ENCODE data around the gene GRIPAP1.

Gene GRIPAP1

GRCh38 chrX:48992341-48992740 is 9.7 kb downstream of the GRIPAP1 start:
- ATAC-seq, result no peak

DNA sequence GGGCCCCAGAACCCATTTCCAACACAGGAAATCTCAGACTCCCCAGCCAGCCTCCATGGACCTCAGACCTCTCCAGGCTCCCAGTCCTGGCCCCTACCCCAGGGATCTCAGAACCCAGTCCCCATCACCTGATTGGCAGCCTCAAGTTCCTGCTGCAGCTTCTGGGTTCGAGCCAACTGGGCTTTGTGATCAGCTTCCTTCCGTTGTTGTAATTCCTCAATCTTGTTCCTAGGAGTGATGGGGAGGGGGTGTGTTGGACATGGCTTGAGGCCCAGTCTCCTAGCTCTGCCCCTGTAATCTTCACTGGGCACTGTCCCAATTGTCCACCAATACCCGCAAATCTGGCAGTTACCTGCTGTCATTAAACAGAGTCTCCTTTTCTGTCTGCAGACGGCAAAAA is 12.6 kb downstream of the GRIPAP1 start:
- no peak for ATAC-seq
- TF ChIP-seq TOX (CRISPR knock-in tag; IDR thresholded peaks at IDR 0.05; ENCODE audit: borderline replicate concordance), result no peak
- no peak for TF ChIP-seq CSDC2 (CRISPR knock-in tag; IDR thresholded peaks at IDR 0.05)
- TF ChIP-seq BACH2 (CRISPR knock-in tag; IDR thresholded peaks at IDR 0.05; ENCODE audit: borderline replicate concordance), result no peak
- TF ChIP-seq, protein P1, sequence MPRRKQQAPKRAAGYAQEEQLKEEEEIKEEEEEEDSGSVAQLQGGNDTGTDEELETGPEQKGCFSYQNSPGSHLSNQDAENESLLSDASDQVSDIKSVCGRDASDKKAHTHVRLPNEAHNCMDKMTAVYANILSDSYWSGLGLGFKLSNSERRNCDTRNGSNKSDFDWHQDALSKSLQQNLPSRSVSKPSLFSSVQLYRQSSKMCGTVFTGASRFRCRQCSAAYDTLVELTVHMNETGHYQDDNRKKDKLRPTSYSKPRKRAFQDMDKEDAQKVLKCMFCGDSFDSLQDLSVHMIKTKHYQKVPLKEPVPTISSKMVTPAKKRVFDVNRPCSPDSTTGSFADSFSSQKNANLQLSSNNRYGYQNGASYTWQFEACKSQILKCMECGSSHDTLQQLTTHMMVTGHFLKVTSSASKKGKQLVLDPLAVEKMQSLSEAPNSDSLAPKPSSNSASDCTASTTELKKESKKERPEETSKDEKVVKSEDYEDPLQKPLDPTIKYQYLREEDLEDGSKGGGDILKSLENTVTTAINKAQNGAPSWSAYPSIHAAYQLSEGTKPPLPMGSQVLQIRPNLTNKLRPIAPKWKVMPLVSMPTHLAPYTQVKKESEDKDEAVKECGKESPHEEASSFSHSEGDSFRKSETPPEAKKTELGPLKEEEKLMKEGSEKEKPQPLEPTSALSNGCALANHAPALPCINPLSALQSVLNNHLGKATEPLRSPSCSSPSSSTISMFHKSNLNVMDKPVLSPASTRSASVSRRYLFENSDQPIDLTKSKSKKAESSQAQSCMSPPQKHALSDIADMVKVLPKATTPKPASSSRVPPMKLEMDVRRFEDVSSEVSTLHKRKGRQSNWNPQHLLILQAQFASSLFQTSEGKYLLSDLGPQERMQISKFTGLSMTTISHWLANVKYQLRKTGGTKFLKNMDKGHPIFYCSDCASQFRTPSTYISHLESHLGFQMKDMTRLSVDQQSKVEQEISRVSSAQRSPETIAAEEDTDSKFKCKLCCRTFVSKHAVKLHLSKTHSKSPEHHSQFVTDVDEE (CRISPR knock-in tag; IDR thresholded peaks at IDR 0.05), result no peak
- TF ChIP-seq, protein P2, sequence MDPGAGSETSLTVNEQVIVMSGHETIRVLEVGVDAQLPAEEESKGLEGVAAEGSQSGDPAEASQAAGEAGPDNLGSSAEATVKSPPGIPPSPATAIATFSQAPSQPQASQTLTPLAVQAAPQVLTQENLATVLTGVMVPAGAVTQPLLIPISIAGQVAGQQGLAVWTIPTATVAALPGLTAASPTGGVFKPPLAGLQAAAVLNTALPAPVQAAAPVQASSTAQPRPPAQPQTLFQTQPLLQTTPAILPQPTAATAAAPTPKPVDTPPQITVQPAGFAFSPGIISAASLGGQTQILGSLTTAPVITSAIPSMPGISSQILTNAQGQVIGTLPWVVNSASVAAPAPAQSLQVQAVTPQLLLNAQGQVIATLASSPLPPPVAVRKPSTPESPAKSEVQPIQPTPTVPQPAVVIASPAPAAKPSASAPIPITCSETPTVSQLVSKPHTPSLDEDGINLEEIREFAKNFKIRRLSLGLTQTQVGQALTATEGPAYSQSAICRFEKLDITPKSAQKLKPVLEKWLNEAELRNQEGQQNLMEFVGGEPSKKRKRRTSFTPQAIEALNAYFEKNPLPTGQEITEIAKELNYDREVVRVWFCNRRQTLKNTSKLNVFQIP (CRISPR knock-in tag; IDR thresholded peaks at IDR 0.05; ENCODE audit: borderline replicate concordance, low read depth), result no peak
- no peak for TF ChIP-seq ZC3H10 (CRISPR knock-in tag; IDR thresholded peaks at IDR 0.05)
- no peak for TF ChIP-seq ISL1 (CRISPR knock-in tag; IDR thresholded peaks at IDR 0.05)
- TF ChIP-seq ZFP30 (CRISPR knock-in tag; IDR thresholded peaks at IDR 0.05), result no peak
- no peak for TF ChIP-seq ESRRG (CRISPR knock-in tag; IDR thresholded peaks at IDR 0.05)
- TF ChIP-seq ARNTL (CRISPR knock-in tag; IDR thresholded peaks at IDR 0.05; ENCODE audit: borderline replicate concordance, low read depth), result no peak
- no peak for TF ChIP-seq TCF4 (CRISPR knock-in tag; IDR thresholded peaks at IDR 0.05; ENCODE audit: borderline replicate concordance)
- TF ChIP-seq GLIS3 (CRISPR knock-in tag; IDR thresholded peaks at IDR 0.05), result no peak

More at GRCh38 chrX:48992341-48992740, 9.7 kb downstream of the GRIPAP1 start:
- TF ChIP-seq GLIS3 (CRISPR knock-in tag; IDR thresholded peaks at IDR 0.05), result no peak
- TF ChIP-seq TCF4 (CRISPR knock-in tag; IDR thresholded peaks at IDR 0.05; ENCODE audit: borderline replicate concordance), result no peak
- TF ChIP-seq ZFP30 (CRISPR knock-in tag; IDR thresholded peaks at IDR 0.05), result no peak
- TF ChIP-seq PPARA (CRISPR knock-in tag; IDR thresholded peaks at IDR 0.05; ENCODE audit: borderline replicate concordance), result no peak
- TF ChIP-seq CSRNP3 (CRISPR knock-in tag; IDR thresholded peaks at IDR 0.05), result no peak
- TF ChIP-seq ZC3H10 (CRISPR knock-in tag; IDR thresholded peaks at IDR 0.05), result no peak
- no peak for TF ChIP-seq ZNF565 (CRISPR knock-in tag; conservative IDR thresholded peaks at IDR 0.05; ENCODE audit: low read depth)
- TF ChIP-seq ARNTL (CRISPR knock-in tag; IDR thresholded peaks at IDR 0.05; ENCODE audit: borderline replicate concordance, low read depth), result no peak
- TF ChIP-seq, protein P1 (CRISPR knock-in tag; IDR thresholded peaks at IDR 0.05), result no peak
- TF ChIP-seq, protein P3, sequence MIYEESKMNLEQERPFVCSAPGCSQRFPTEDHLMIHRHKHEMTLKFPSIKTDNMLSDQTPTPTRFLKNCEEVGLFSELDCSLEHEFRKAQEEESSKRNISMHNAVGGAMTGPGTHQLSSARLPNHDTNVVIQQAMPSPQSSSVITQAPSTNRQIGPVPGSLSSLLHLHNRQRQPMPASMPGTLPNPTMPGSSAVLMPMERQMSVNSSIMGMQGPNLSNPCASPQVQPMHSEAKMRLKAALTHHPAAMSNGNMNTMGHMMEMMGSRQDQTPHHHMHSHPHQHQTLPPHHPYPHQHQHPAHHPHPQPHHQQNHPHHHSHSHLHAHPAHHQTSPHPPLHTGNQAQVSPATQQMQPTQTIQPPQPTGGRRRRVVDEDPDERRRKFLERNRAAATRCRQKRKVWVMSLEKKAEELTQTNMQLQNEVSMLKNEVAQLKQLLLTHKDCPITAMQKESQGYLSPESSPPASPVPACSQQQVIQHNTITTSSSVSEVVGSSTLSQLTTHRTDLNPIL (CRISPR knock-in tag; IDR thresholded peaks at IDR 0.05; ENCODE audit: low read depth), result no peak
- TF ChIP-seq RARB (CRISPR knock-in tag; IDR thresholded peaks at IDR 0.05), result no peak
- TF ChIP-seq, protein P2 (CRISPR knock-in tag; IDR thresholded peaks at IDR 0.05; ENCODE audit: borderline replicate concordance, low read depth), result no peak
- TF ChIP-seq PATZ1 (CRISPR knock-in tag; IDR thresholded peaks at IDR 0.05; ENCODE audit: borderline replicate concordance), result no peak
- TF ChIP-seq TOX (CRISPR knock-in tag; IDR thresholded peaks at IDR 0.05; ENCODE audit: borderline replicate concordance), result no peak
- no peak for TF ChIP-seq CSDC2 (CRISPR knock-in tag; IDR thresholded peaks at IDR 0.05)
- no peak for TF ChIP-seq SNAI2 (CRISPR knock-in tag; IDR thresholded peaks at IDR 0.05)
- no peak for TF ChIP-seq ZFP3 (CRISPR knock-in tag; IDR thresholded peaks at IDR 0.05)
- no peak for TF ChIP-seq OSR1 (CRISPR knock-in tag; IDR thresholded peaks at IDR 0.05)
